Activated T-helper 9 cell treated with anti-CD3 and anti-CD28 coated beads, Interleukin-2, amount 50 U/mL, for 16 hours (primary cell): ENCODE results near the gene SIX6.
"Not testable (repeated sequence)": the region's sequence is repeated elsewhere in the genome, so short reads cannot be mapped to it uniquely, and the experiment has no call there.

Experiments
- DNase-seq: peaks from one replicate; pipeline ENCODE4 v3.0.0-alpha.2; 2020; ENCODE audit warnings: low read depth

SIX6 gene

DNA sequence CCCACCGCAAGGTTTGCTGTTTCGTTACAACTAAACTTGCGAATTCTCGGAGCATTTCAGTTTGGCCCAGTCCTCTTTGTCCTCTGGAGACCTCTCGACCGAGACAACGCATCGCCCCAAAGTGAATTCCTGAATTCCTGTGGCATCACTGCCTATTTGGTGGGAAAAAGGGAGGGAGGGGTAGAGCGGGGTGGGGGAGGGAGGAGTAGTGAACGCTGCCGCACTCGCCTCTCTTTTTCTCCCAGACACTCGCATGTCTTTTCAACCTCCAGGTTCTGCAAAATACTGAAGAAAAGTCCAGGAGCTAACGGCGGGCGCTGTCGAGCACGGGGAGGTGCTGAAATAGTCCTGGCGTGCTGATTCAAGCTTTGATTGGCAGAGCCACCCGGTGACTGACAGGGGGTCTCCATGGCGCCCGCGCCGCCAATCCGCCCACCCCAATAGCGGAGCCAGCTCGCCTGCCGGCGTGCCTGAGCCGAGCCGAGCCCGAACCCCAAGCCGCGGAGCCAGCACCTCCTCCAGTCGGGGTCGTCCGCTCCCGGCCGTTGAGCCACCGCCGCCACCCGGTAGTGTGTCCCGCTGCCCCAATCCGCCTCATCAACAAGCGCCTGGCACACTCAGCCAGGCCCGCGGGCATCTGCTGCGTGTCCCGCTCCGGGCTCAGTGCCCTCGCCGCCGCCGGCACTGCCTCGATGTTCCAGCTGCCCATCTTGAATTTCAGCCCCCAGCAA is at the start of gene SIX6:
SIX6 (plus strand) TSS at position 440 of the 731 bp plus-strand sequence; CDS start at position 693, 253 bp downstream.
- DNase-seq, result no peak

DNA sequence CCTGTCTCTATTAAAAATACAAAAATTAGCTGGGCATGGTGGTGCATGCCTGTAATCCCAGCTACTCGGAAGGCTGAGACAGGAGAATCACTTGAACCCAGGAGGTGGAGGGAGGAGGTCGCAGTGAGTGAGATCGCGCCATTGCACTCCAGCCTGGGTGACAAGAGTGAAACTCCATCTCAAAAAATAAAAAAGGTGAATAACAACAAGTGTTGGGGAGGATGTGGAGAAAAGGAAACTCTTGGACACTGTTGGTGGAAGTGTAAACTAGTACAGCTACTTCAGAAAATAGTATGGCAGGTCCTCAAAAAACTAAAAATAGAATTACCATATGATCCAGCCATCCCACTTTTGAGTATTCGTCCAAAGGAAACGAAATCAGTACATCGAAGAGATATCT is 28.7 kb upstream of the SIX6 start:
- DNase-seq, result not testable (repeated sequence)

DNA sequence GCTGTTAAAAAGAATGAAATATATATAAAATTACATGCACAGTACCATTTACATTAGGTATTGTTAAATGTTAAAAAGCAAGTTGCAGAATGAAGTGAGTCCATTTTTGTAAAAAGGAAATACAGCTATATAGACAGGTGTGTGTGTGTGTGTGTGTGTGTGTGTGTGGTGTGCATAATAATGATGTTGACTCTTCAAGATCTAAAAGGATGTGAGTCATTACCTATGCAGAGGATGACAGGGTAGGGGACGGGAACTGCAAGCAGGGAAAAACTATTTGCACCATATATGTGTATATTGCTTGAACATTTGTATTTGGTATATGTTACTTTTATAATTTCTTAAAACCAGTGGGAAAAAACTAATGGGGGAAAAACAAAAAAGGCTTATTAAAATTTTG is 26.2 kb upstream of the SIX6 start:
- no peak for DNase-seq

DNA sequence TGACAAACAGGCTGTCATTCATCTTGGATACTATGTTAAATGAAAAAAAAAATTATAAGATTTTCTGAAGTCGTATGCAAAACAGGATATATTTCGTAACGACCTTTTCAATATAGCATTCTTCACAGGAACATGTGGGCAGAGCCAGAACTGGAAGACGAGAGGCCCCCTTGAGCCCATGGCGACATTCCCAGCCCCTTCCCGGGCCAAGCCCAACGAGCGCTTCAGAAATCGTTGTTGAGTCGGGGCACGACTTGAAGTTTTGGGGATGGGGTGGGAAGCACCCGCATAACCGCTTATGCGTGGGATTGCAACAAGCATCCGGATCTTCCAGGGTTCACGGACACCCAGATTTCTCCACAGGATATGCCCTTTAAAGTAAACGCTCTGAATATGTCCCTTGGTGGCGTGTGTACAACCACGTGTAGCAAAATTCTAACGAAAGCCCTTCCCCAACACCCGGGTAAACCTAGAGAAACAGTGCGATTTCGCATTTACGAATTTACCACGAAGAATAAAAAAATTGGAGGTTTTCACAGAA is 23.8 kb upstream of the SIX6 start:
- no peak for DNase-seq

DNA sequence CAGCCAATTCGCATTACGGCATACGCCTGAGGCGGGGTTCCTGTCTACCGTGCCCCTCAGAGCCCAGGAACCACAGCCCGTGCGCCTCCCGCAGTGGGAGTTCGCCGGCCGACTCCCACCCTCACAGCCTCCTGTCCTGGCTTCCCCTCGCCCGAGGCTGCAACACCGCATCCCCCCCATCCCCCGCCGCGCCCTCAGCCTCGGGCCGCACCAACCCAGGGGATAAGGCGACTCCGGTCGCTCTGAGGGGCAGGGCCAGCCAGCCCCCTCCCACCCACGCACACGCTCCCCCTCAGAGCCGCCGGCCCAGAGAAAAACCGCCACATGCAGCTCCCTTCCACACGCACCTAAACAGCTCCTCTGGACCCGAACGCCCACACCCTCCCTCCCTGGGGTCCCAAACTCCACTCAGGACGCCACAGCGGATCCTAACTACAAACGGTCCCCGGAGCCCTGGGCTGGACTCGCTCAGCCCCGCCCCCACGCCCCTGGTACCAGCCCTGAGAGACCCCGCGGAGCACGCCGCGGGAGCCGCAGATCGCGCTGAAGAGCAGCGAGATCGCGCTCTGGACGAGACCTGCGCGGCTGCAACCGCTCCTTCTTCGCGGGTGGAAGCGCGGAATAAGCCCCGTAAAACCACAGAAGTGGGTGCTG is 23.2 kb upstream of the SIX6 start, which contains the start of gene C14orf39:
C14orf39 (minus strand) TSS at position 466 of the 654 bp plus-strand sequence. CDS start 985 bp downstream, outside the sequence.
- no peak for DNase-seq

DNA sequence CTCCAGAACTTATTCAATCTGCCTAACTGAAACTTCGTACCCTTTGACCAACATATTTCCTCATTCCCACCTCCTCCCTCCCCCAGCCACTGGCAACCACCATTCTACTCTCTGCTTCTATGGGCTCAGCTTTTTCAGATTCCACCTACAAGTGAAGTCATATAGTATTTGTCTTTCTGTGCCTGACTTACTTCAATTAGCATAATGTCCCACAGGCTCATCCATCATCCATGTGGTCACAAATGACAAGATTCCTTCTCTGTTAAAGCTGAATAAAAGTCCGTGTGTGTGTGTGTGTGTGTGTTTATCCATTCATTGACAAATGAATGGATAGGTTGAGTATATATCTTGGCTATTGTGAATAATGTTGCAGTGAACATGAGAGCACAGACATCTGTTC is 21.7 kb upstream of the SIX6 start:
- no peak for DNase-seq

DNA sequence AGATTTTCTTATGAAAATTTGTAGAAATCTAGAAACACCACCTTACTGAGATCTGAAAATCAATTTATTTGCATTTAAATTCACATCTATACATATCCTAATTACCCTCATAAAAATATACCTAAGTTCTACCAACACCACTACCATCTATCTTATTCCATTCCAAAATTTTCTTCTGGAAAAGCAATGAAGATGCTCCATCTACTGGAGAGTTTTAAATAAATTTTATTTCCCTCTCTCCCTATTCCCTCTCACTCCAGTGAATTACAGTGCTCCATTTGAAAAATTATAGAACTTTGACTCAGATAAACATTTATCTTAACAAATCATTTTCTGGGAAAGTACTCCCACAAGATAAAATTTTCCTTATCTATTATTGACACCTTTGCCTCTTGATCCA is 20.8 kb upstream of the SIX6 start:
- DNase-seq, result no peak

DNA sequence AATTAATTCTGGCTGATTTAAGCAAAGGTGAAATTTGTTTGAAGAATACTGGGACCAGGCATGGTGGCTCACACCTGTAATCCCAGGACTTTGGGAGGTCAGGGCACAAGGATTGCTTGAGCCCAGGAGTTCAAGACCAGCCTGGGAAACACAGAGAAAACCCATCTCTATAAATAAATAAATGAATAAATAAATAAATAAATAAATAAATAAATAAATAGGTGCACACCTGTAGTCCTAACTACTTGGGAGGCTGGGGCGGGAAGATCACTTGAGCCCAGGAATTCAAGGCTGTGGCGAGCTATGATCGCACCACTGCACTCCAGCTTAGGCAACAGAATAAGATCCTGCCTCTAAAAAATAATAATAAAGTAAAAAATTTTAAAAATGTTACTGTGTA is 18.7 kb upstream of the SIX6 start:
- DNase-seq, result no peak

DNA sequence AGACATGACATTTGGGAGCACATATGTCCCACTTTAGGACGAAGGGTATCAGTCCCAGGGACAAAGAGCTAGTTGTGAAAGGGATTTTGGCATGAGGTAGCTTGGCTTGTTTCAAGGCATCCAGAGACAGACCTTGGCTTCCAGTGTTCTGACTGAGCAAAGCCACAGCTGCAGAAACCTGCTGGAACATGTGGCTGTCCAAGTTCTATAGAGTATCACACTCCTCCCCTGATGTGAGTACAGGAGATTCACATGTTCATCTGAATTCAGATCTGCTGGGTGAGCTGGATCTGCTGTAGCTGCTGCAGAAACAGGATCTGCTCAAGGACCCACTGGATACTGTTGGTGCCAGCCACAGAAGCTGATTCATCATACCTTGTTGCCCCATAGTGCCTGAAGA is 13.0 kb upstream of the SIX6 start:
- no peak for DNase-seq

DNA sequence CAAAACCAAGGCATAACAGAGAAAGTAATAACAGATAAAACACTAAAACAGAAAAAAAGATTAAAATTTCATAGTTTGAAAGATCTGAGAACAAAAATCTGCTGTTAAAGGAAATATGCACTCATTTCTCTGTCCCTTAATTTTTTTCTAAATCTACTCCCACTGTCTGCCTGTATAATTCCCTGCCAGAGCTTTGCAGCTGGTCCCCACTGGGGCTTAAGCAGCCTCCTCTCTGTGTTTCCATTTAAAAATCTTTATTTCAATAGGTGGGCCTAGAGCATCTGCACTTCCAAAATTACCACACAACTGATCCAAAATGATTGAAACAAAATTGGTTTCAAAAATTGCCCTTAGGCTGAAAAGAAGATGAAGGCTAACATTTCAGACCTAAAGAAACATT is 6.4 kb upstream of the SIX6 start:
- DNase-seq, result no peak

DNA sequence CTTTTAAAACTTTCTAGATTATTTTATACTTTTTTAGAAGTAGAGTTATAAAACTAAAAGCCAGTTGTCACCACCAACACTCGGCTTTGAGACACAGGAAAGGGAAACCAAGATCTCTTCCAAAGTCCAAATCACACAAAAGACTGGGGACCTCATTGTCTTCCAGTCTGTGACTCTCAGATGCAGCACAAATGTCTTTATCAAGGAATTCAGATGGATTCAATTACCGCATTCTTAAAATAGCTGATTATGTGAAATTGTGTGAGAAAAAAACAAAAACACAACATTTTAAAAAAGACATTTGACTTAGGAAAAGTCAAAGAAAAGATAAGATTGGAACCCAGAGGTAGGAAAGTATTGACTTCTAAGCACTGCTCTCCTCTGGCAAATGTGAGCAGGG is 3.5 kb upstream of the SIX6 start:
- DNase-seq, result no peak

DNA sequence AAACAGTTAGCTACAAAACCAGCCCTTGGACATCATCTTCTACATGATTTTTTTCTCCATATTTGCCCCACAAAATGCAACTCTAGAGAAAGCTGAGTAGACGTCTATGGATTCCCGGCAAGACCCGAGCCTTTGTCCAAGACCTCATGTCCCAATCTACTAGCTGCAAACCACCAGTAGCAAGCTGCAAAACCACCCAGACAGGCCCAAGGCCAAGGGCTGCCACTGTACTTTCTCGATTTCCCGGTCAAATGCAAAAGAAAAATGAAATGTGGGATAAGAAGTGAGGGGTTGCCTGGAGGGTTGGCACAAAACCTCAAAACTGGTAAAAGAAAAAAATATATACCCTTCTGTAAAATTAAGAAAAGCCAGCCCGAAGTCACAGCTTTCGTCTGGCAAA is 2.9 kb upstream of the SIX6 start:
- no peak for DNase-seq

DNA sequence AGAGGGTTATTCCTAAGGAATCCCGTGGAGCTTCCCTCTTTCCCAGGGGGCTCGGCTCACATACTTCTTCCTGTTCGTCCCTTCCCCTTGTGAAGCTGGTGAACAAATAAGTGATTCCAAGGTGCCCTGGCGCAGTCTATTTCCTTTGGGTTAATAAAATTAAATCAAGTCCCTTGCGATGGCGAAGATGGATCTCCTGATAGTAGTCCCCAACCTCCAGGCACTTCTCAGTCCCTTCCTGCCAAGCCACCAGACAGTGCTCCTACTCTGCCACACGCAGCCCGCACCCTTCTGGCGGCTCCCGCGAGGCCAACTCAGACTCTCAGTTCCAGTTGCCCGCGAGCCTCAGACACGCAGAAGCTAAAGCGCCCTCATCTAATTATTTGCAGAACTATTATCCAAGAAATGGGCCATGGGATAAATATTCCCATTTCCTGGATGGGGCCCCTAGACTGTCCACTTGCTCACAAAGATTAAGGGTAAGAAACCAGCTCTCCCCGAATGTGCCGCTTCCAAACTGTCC is 2.4 kb upstream of the SIX6 start:
- no peak for DNase-seq

DNA sequence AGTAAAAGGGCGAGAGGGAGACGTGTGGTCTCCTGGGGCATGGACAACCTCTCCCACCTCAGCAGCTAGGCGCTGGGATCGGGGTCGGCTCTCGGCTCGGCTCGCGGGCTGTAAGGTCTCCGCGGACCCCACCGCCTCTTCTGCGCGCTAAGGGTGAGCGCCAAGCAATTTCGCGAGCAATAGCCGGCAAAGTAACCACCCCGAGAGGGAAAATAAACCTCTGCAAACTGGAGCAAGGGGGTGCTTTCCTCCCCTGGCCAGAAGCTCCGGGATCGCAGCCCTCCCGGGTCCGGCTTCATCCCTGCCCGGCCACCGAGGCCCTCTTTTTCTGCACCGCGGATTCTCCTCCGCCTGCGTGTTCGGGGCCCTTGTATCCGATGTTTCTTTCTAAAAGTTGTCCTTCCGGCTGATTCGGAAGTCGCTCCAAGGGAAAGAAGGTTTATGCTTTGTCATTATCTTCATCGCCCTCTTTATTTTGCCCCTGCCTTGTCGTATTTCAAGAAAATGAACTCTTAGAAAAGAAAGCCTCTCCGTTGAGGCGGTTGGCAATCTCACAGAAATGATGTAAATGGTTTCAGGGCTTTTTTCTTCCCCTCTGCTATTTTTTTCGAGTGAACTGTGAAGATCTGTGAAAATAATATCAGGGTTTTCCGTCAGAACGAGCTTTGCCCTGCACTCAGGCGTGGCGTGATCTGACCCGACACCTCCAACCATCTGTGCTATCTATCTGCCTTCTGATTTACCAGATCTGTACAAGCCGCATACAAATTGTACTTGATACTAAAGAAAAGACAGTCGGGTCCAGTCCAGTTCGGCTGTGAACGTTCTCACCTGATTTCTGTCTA is 1.7 kb upstream of the SIX6 start:
- DNase-seq, result no peak

DNA sequence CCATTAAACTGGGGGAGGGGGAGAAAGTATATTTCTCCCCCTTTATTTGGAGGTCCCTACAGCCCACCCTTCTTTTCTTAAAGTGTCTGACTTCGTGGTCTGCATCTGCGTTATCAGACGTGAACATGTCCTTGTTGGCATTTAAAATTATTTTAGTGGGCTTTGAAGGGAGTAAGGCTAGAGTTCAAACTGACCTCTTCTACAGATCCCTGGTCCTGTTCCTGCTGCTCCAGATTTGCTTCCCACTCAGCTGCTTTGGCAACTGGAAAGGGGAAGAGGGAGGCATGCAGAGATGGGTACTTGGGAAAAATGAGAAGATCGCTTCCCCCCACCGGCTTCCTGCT is 611 bp upstream of the SIX6 start:
- DNase-seq, result no peak

DNA sequence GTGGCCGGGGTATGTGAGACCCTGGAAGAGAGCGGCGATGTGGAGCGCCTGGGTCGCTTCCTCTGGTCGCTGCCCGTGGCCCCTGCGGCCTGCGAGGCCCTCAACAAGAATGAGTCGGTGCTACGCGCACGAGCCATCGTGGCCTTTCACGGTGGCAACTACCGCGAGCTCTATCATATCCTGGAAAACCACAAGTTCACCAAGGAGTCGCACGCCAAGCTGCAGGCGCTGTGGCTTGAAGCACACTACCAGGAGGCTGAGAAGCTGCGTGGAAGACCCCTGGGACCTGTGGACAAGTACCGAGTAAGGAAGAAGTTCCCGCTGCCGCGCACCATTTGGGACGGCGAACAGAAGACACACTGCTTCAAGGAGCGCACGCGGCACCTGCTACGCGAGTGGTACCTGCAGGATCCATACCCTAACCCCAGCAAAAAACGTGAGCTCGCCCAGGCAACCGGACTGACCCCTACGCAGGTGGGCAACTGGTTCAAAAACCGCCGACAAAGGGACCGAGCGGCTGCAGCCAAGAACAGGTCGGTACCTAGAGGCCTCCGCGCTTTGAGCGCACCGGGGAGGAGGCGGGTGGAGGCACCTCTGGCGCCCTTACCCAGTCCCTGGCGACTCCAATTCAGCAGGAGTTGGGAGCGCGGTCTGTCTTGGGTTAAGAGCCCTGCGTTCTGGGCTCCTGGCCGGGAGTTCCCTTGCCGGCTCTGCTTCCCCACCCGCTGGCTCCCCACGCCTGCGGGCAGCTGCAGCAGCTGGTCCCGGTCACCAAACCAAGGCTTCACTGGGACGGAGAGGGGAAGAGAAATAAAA is 700 bp downstream of the SIX6 start:
- no peak for DNase-seq

DNA sequence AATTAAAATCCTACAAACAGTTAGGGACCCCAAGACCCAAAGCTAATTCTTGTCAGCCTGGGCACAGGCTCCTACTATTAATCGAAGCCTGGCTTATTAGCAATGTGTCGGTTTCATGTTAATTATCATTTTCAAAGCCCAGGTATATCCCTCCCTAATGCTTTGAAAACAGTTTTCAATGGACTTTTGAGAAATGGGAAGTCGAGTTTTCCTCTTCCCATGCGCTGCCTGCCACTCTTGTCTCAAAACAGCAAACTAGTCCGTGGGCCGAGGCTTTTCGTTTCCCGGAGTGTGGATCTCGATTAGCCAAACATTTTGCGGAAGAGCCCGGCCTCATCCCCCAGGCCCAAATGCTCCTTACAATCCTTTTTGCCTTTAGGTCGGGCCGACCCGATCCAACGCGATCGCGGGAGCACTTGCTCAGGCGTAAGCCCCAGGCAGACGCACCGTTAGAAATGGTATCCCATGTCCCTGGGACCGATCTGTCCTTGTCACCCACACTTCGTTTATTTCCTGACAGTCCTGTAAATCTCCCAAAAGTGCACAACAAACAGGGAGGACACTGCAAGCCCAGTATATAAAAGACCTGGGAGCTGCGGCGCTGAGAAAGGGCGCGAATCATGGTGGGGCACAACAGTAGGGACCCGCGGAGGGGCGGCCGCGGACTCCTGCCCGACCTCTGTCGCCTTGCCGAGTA is 1.5 kb downstream of the SIX6 start:
- no peak for DNase-seq

DNA sequence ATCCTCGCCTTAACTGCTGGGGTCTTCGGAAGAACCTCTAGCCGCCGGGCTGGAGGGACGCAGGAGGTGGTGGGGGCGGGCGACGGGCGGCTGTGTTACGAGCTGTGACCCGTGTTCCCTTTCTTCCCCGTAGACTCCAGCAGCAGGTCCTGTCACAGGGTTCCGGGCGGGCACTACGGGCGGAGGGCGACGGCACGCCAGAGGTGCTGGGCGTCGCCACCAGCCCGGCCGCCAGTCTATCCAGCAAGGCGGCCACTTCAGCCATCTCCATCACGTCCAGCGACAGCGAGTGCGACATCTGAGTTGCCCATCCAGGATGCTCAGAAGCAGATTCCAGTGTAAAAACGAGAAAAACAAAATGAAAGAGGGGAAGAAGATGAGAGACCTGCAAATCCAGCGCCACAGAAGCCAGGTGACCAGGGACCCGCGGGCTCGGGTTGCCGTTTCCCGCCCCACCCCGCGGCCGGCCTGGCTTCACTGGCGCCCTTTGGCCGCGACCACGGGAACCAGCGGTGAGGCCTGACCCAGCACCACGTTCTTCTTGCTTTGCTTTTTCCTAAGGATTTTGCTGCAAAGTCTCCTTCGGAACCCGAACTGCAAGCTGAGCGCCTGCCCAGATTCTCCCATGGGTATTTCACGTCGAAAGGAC is 2.1 kb downstream of the SIX6 start:
- no peak for DNase-seq

DNA sequence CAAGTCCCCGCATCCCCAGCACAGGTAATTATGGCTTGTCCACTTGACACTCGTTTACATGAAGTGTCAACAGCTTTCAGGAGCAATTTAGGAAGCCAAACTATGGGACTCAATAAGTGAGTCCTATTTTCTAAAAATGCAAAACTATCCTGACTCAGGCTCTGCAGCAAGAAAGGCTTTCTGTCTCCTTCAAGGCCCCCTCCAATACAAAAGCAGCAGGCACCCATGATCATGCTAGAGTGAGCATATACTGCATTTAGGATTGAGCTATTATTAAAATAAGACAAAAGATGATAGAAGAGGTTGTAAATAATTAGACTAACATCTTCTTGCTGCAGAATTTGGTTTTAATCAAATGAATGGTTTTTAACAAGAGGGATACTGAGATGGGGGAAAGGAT is 3.2 kb downstream of the SIX6 start:
- no peak for DNase-seq

DNA sequence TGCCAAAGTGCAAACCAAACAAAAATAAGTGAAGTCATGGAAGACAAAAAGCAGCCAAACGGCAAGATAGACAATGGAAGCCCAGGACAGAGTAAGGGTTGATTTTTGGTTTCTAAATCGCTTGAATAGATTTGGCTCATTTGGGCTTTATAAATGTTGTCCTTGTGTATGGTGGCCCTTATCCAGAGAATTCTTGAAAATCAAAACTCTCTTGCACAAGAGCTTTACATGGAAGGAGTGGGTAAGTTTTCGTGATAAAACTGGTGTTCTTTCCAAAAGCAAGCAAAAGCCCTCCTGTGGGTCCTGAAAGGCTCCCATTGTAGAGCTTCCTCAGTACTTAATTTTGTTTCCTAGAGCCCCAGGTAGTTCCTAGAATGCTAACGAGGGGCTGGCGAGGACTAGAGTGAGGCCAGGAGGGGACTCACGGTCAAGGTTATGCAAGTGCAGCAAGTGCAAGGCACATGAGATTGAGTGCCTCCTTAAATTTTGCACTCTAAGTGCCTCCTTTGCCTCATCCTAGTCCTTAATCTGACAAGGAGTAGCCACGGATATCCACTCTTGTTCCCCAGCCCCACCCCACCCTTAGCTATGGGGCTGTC is 4.1 kb downstream of the SIX6 start:
- DNase-seq, result no peak
